SK-N-SH (cell line): ENCODE data around the gene CCNL2. TPM values are rescaled to one million over a fixed set of nuclear protein-coding genes. Genes with fewer than 3 reads are reported as not detected.

Experiments
- CTCF ChIA-PET: fragments of 300-600, 350-600 bp; formaldehyde crosslinking; extraction: SDS; loops from one replicate; lab custom pipeline; 2021; lab: Yijun Ruan, JAX
- POLR2A ChIA-PET: fragments of 350-600 bp; sonication (Branson Sonifier 250); formaldehyde crosslinking; extraction: SDS; loops from one replicate; lab custom pipeline; 2020; ENCODE audit warnings: antibody characterized with exemption, inconsistent platforms; lab: Yijun Ruan, JAX
- DNase-seq: peaks from one replicate; pipeline ENCODE4 v3.0.0; 2012
- H2AFZ ChIP-seq: fragments of 200-600 bp; sonication (generic); 2 replicates; pipeline ENCODE4 v1.8.1; 2016; ENCODE audit warnings: antibody characterized with exemption, mild to moderate bottlenecking, low read depth
- H3F3A ChIP-seq: fragments of 200-600 bp; sonication (generic); replicated peaks from 2 replicates; pipeline ENCODE3; 2016; ENCODE audit warnings: antibody characterized with exemption, mild to moderate bottlenecking; ENCODE audit not compliant: insufficient read depth
- H3K27ac ChIP-seq, 2 experiments: fragments of 200-500 bp in 1 of 2; fragments of 200-600 bp in 1 of 2; sonication (Bioruptor generic) in 1 of 2; sonication (generic), shearing (Covaris generic) in 1 of 2; 2 replicates each; pipeline versions ENCODE4 v1.5.1 to v1.6.1; 2014 to 2016; ENCODE audit warnings: low read depth in 2 of 2, inconsistent platforms in 1 of 2, low read length in 1 of 2, mild to moderate bottlenecking in 1 of 2, mixed read lengths in 1 of 2
- H3K27me3 ChIP-seq: fragments of 200-600 bp; sonication (generic), shearing (Covaris generic); 2 replicates; pipeline ENCODE4 v1.6.1; 2016; ENCODE audit warnings: mixed run types; ENCODE audit not compliant: insufficient read depth
- H3K36me3 ChIP-seq, 2 experiments: fragments of 200-500 bp in 1 of 2; fragments of 200-600 bp in 1 of 2; sonication (Bioruptor generic) in 1 of 2; sonication (generic) in 1 of 2; replicated peaks in 1 of 2; 2 replicates each; pipeline versions ENCODE3 to v1.5.1; 2014 to 2016; ENCODE audit warnings: low read length in 1 of 2, mild to moderate bottlenecking in 1 of 2; ENCODE audit not compliant: insufficient read depth in 2 of 2, control insufficient read depth in 1 of 2
- H3K4me1 ChIP-seq, 2 experiments: fragments of 200-500 bp in 1 of 2; fragments of 200-600 bp in 1 of 2; sonication (Bioruptor generic) in 1 of 2; sonication (generic), shearing (Covaris generic) in 1 of 2; 2 replicates each; pipeline versions ENCODE4 v1.5.1 to v1.6.1; 2014 to 2016; ENCODE audit warnings: low read depth in 1 of 2, low read length in 1 of 2, mixed run types in 1 of 2; ENCODE audit not compliant: insufficient read depth in 2 of 2, control insufficient read depth in 1 of 2
- H3K4me2 ChIP-seq: fragments of 200-600 bp; sonication (generic), shearing (Covaris generic); 2 replicates; pipeline ENCODE4 v1.6.1; 2017; ENCODE audit warnings: mixed run types
- H3K4me3 ChIP-seq, 2 experiments: fragments of 200-500 bp in 1 of 2; fragments of 200-600 bp in 1 of 2; sonication (Bioruptor generic) in 1 of 2; sonication (generic), shearing (Covaris generic) in 1 of 2; 2 replicates each; pipeline versions ENCODE4 v1.5.1 to v1.8.1; 2014 to 2016; ENCODE audit warnings: low read depth in 2 of 2, inconsistent platforms in 1 of 2, low read length in 1 of 2, mild to moderate bottlenecking in 1 of 2, mixed read lengths in 1 of 2, moderate library complexity in 1 of 2
- H3K79me2 ChIP-seq: fragments of 200-600 bp; sonication (generic); 2 replicates; pipeline ENCODE4 v1.8.1; 2017; ENCODE audit warnings: mild to moderate bottlenecking; ENCODE audit not compliant: insufficient read depth
- H3K9ac ChIP-seq: fragments of 200-600 bp; sonication (generic); 2 replicates; pipeline ENCODE4 v1.6.1; 2017; ENCODE audit warnings: mixed run types
- H3K9me2 ChIP-seq: fragments of 200-600 bp; sonication (generic); 2 replicates; pipeline ENCODE4 v1.6.1; 2017; ENCODE audit warnings: mixed run types
- H3K9me3 ChIP-seq: fragments of 200-600 bp; sonication (generic); 2 replicates; pipeline ENCODE4 v1.6.1; 2017; ENCODE audit warnings: mixed run types, mild to moderate bottlenecking, moderate library complexity
- H4K20me1 ChIP-seq: fragments of 200-600 bp; sonication (generic); 2 replicates; pipeline ENCODE4 v1.6.1; 2017; ENCODE audit warnings: mild to moderate bottlenecking, mixed run types; ENCODE audit not compliant: insufficient read depth
- ELF1 ChIP-seq: IDR thresholded peaks from 2 replicates; pipeline ENCODE4 v1.4.0; 2012
- EZH2phosphoT487 ChIP-seq: fragments of 200-600 bp; sonication (generic); IDR thresholded peaks from 2 replicates; pipeline ENCODE4 v1.6.1; 2017; ENCODE audit warnings: low read depth, mixed run types, mild to moderate bottlenecking, antibody characterized with exemption, moderate library complexity, borderline replicate concordance
- FOXJ3 ChIP-seq: sonication (generic); formaldehyde crosslinking; IDR thresholded peaks from 2 replicates; pipeline ENCODE4 v1.5.1; 2020; ENCODE audit warnings: mild to moderate bottlenecking, missing genetic modification reagents
- GABPA ChIP-seq: IDR thresholded peaks from 2 replicates; pipeline ENCODE4 v1.4.0; 2012; ENCODE audit warnings: low read depth, mild to moderate bottlenecking
- JUND ChIP-seq: IDR thresholded peaks from 2 replicates; pipeline ENCODE4 v1.4.0; 2012
- MEF2A ChIP-seq: IDR thresholded peaks from 2 replicates; pipeline ENCODE4 v1.4.0; 2012; ENCODE audit warnings: low read depth, borderline replicate concordance
- MXI1 ChIP-seq: IDR thresholded peaks from 2 replicates; pipeline ENCODE4 v1.6.1; 2012; ENCODE audit warnings: mild to moderate bottlenecking, low read depth, low read length, improper control_type of control experiment
- NRF1 ChIP-seq: IDR thresholded peaks from 2 replicates; pipeline ENCODE4 v1.6.1; 2012; ENCODE audit warnings: low read depth, mild to moderate bottlenecking, low read length
- POLR2AphosphoS5 ChIP-seq: IDR thresholded peaks from 2 replicates; pipeline ENCODE4 v1.6.1; 2012; ENCODE audit warnings: low read depth, low read length
- RAD21 ChIP-seq: IDR thresholded peaks from 2 replicates; pipeline ENCODE4 v1.6.1; 2012; ENCODE audit warnings: mild to moderate bottlenecking, low read length
- RCOR1 ChIP-seq: fragments of 150-350 bp; IDR thresholded peaks from 2 replicates; pipeline ENCODE4 v1.6.1; 2017; ENCODE audit warnings: antibody characterized with exemption, low read length
- SIN3A ChIP-seq: IDR thresholded peaks from 2 replicates; pipeline ENCODE4 v1.6.1; 2012; ENCODE audit warnings: low read depth, mild to moderate bottlenecking, low read length, moderate library complexity, borderline replicate concordance
- TAF1 ChIP-seq: IDR thresholded peaks from 2 replicates; pipeline ENCODE4 v1.6.1; 2012; ENCODE audit warnings: low read depth, mild to moderate bottlenecking, low read length, moderate library complexity, borderline replicate concordance
- TCF12 ChIP-seq: IDR thresholded peaks from 2 replicates; pipeline ENCODE4 v1.4.0; 2012
- TEAD4 ChIP-seq: IDR thresholded peaks from 2 replicates; pipeline ENCODE4 v1.4.0; 2012; ENCODE audit warnings: mild to moderate bottlenecking, borderline replicate concordance; ENCODE audit not compliant: insufficient read depth
- YY1 ChIP-seq: IDR thresholded peaks from 2 replicates; pipeline ENCODE4 v1.4.0; 2012; ENCODE audit warnings: low read depth, mild to moderate bottlenecking
- WGBS: methylation state at CpG from one replicate; pipeline ENCODE4 v1.1.6; 2017; ENCODE audit warnings: low lambda C conversion rate; 5-methylcytosine and 5-hydroxymethylcytosine counted together
- polyA plus RNA-seq, 3 experiments: library from polyadenylated mRNA; depleted of rRNA; stranded (reverse); fragments of >200 nt; gene quantifications; 2 replicates each; pipeline ENCODE4 v1.2.3, GENCODE V29; 2012
- TF ChIP-seq, protein P1 (sequence below): fragments of 150-350 bp; IDR thresholded peaks from 2 replicates; pipeline ENCODE4 v1.6.1; 2016; ENCODE audit warnings: mild to moderate bottlenecking, low read depth, low read length
- TF ChIP-seq, protein P2 (sequence below): IDR thresholded peaks from 2 replicates; pipeline ENCODE4 v1.4.0; 2012; ENCODE audit warnings: low read depth, borderline replicate concordance
- TF ChIP-seq, protein P3 (sequence below): fragments of 200-600 bp; sonication (generic); IDR thresholded peaks from 2 replicates; pipeline ENCODE4 v1.6.1; 2017; ENCODE audit warnings: antibody characterized with exemption, mild to moderate bottlenecking, moderate library complexity

CCNL2 gene
- polyA plus RNA-seq, 1 of the 3 experiments (the other 2 are of a cell fraction), result 362 TPM

DNA sequence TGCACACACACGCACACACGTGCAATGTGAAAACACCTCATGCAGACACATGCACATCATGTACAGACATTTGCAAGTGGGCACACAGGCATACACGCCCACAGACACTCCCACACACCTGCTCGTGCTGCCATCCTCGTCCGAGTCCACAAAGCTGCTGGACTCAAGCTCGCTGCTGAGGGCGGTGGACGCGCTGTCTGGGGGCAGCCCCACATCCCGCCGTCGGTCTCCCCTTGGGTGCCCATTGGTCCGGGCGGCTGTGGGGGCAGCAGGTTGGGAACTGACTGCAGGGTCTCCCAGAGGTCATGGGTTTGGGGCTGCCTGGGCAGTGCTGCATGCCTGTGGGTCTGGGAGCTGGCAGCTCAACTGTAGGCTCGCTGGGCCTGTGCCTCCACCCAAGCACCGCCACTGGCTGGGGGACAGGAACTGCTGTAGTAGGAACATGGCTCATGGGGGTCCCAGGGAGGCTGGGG is 57.5 kb downstream of the CCNL2 start (continued):
- TF ChIP-seq MEF2A, result no peak
- TF ChIP-seq RCOR1, result no peak
- no peak for TF ChIP-seq TCF12
- TF ChIP-seq, protein P1, sequence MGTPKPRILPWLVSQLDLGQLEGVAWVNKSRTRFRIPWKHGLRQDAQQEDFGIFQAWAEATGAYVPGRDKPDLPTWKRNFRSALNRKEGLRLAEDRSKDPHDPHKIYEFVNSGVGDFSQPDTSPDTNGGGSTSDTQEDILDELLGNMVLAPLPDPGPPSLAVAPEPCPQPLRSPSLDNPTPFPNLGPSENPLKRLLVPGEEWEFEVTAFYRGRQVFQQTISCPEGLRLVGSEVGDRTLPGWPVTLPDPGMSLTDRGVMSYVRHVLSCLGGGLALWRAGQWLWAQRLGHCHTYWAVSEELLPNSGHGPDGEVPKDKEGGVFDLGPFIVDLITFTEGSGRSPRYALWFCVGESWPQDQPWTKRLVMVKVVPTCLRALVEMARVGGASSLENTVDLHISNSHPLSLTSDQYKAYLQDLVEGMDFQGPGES, result no peak
- TF ChIP-seq MXI1, result no peak
- no peak for TF ChIP-seq NRF1
- TF ChIP-seq, all 33 proteins: peak for 0

DNA sequence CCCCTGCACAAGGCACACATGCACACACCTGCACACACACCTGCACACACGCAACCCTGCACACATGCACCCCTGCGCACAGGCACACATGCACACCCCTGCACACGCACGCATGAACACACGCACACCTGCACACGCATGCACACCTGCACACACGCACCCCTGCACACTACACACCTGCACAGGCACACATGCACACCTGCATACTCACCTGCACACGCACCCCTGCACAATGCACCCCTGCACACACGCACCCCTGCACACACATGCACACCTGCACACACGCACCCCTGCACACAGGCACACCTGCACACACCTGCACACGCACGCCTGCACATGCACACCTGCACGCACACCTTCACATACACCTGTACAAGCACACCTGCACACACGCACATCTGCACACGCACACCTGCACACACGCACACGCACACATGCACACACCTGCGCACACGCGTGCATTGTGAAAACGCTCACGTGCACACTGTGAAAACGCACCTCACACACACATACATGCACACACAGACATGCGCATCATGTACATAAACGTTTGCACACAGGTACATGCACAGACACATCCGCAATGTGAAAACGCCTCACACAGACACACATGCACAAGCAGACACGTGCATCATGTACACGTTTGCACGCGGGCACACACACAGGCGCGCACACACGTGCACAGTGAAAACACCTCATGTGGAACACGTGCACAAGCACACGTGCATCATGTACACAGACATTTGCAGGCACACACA is 58.2 kb downstream of the CCNL2 start:
- Histone ChIP-seq H3K4me2 (no peak overlapping the region), H3K9me3 (no peaks in the 10 kb centered on the region), H3K9me2 (no peaks in the 10 kb centered on the region), H3K27ac (no peak overlapping the region), H2AFZ (no peak overlapping the region), H3K4me1 (no peaks in the 10 kb centered on the region; a peak in 1 of 4 replicates), H3K36me3 (peaks cover 0 to 15% of the 10 kb centered on the region in 2 experiments), H3F3A (no peaks in the 10 kb centered on the region), H4K20me1 (peaks cover 30% of the 10 kb centered on the region), H3K9ac (no peak overlapping the region), H3K79me2 (peaks cover 19% of the 10 kb centered on the region; the same call in 1 of the 2 replicates)
- no peak for DNase-seq
- TF ChIP-seq TCF12 (no peak), EZH2phosphoT487 (no peak)
- TF ChIP-seq, protein P2, sequence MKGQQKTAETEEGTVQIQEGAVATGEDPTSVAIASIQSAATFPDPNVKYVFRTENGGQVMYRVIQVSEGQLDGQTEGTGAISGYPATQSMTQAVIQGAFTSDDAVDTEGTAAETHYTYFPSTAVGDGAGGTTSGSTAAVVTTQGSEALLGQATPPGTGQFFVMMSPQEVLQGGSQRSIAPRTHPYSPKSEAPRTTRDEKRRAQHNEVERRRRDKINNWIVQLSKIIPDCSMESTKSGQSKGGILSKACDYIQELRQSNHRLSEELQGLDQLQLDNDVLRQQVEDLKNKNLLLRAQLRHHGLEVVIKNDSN, result no peak
- TF ChIP-seq, protein P1, result no peak
- TF ChIP-seq, all 33 proteins: peak for 0
- ChIA-PET POLR2A (no interaction called here), CTCF (no interaction called here)
- no peak overlapping the region for H3K4me3 ChIP-seq
- no peaks in the 10 kb centered on the region for H3K27me3 ChIP-seq
- 93% methylated on average over 36 of the region's 36 CpGs for WGBS

DNA sequence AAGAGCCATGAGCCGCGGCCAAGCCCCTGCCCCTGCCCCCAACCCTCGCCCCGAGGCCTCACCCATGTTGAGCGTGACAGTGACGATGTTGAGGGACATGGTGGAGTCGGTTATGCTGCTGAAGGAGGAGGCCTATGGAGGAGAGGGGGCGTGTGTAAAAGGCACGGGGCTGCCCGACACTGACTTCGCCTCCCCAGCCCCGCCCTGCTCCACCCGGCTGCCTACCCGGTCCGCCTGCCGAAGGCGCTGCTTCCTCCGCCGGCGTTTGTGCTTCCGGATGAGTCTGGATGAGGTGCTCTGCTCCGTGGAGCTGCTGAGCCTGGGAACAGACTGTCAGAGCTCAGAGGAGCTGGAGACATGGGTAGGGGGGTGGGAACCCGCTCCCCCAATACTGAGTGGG is 59.0 kb downstream of the CCNL2 start:
- 94% methylated on average over 12 of the region's 23 CpGs for WGBS
- H3K4me1 ChIP-seq, result no peaks in the 10 kb centered on the region
- peaks cover 0 to 20% of the 10 kb centered on the region in 2 experiments for H3K36me3 ChIP-seq
- H3K4me2 ChIP-seq, result no peak overlapping the region
- H3K27ac ChIP-seq, result no peak overlapping the region
- H3K9me2 ChIP-seq, result no peaks in the 10 kb centered on the region
- ChIA-PET CTCF (no interaction called here), POLR2A (no interaction called here)
- H3K79me2 ChIP-seq, result peaks cover 11% of the 10 kb centered on the region; the same call in 1 of the 2 replicates
- H3K27me3 ChIP-seq, result no peaks in the 10 kb centered on the region
- H3K4me3 ChIP-seq, result no peak overlapping the region
- H4K20me1 ChIP-seq, result peaks cover 23% of the 10 kb centered on the region
- H3K9ac ChIP-seq, result no peak overlapping the region
- H2AFZ ChIP-seq, result no peak overlapping the region
- no peaks in the 10 kb centered on the region for H3F3A ChIP-seq
- no peak for DNase-seq
- H3K9me3 ChIP-seq, result no peaks in the 10 kb centered on the region
- TF ChIP-seq TAF1 (no peak), YY1 (no peak), TEAD4 (no peak), RAD21 (no peak), FOXJ3 (CRISPR knock-in tag) (no peak), ELF1 (no peak), GABPA (no peak), JUND (no peak), SIN3A (no peak), POLR2AphosphoS5 (no peak)
- TF ChIP-seq, protein P3, sequence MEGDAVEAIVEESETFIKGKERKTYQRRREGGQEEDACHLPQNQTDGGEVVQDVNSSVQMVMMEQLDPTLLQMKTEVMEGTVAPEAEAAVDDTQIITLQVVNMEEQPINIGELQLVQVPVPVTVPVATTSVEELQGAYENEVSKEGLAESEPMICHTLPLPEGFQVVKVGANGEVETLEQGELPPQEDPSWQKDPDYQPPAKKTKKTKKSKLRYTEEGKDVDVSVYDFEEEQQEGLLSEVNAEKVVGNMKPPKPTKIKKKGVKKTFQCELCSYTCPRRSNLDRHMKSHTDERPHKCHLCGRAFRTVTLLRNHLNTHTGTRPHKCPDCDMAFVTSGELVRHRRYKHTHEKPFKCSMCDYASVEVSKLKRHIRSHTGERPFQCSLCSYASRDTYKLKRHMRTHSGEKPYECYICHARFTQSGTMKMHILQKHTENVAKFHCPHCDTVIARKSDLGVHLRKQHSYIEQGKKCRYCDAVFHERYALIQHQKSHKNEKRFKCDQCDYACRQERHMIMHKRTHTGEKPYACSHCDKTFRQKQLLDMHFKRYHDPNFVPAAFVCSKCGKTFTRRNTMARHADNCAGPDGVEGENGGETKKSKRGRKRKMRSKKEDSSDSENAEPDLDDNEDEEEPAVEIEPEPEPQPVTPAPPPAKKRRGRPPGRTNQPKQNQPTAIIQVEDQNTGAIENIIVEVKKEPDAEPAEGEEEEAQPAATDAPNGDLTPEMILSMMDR, result no peak
- TF ChIP-seq, protein P1, result no peak
